Activated CD8-positive, alpha-beta memory T cell treated with anti-CD3 and anti-CD28 coated beads, Interleukin-2, amount 50 U/mL, for 1 hour (primary cell): ENCODE results near the gene PATZ1.
"Not testable (repeated sequence)": the region's sequence is repeated elsewhere in the genome, so short reads cannot be mapped to it uniquely, and the experiment has no call there.

ENCODE experiments used
- DNase-seq: peaks from one replicate; pipeline ENCODE4 v3.0.0-alpha.2; 2020; ENCODE audit errors: extremely low read depth

Gene PATZ1

GRCh38 chr22:31346255-31346732, at the start of gene PATZ1:
PATZ1 (minus strand) TSS chr22:31346346; CDS start chr22:31345602, 744 bp downstream.
- DNase-seq = peak; percentile 53

- DNase-seq = no peak
Measured at GRCh38 chr22:31394326-31394725, 48.2 kb upstream of the PATZ1 start.

- no peak for DNase-seq
Measured at GRCh38 chr22:31393893-31394292, 47.7 kb upstream of the PATZ1 start.

- not testable (repeated sequence) for DNase-seq
Measured at GRCh38 chr22:31378651-31379050, 32.5 kb upstream of the PATZ1 start.

GRCh38 chr22:31378123-31378522, 32.0 kb upstream of the PATZ1 start:
- DNase-seq = no peak

GRCh38 chr22:31377612-31378011, 31.5 kb upstream of the PATZ1 start:
- DNase-seq = no peak

GRCh38 chr22:31367426-31367825, 21.3 kb upstream of the PATZ1 start:
- no peak for DNase-seq

GRCh38 chr22:31363885-31364465, 17.8 kb upstream of the PATZ1 start:
- no peak for DNase-seq

GRCh38 chr22:31361743-31362142, 15.6 kb upstream of the PATZ1 start:
- DNase-seq = no peak

GRCh38 chr22:31360029-31360428, 13.9 kb upstream of the PATZ1 start:
- no peak for DNase-seq

- DNase-seq = no peak
Measured at GRCh38 chr22:31354515-31354914, 8.4 kb upstream of the PATZ1 start.

GRCh38 chr22:31350410-31350863, 4.3 kb upstream of the PATZ1 start:
- no peak for DNase-seq

- DNase-seq = no peak
Measured at GRCh38 chr22:31349960-31350359, 3.8 kb upstream of the PATZ1 start.

GRCh38 chr22:31348766-31349165, 2.6 kb upstream of the PATZ1 start:
- no peak for DNase-seq

GRCh38 chr22:31348009-31348337, 1.8 kb upstream of the PATZ1 start:
- DNase-seq = not testable (repeated sequence)

- DNase-seq = no peak
Measured at GRCh38 chr22:31347251-31348008, 1.3 kb upstream of the PATZ1 start.

- DNase-seq = no peak
Measured at GRCh38 chr22:31346733-31347250, 646 bp upstream of the PATZ1 start.

GRCh38 chr22:31345331-31346254, 553 bp downstream of the PATZ1 start:
- peak; percentile 72 for DNase-seq

GRCh38 chr22:31344578-31345330, 1.4 kb downstream of the PATZ1 start:
- DNase-seq = no peak

- DNase-seq = no peak
Measured at GRCh38 chr22:31344256-31344577, 1.9 kb downstream of the PATZ1 start.
